GM23338 (cell line): ENCODE results near the gene WDR91. TPM values are rescaled to one million over a fixed set of nuclear protein-coding genes. Genes with fewer than 3 reads are reported as not detected.

Experiments
- ATAC-seq: fragments of 200-7000 bp; cut with Tn5 transposase; 3 replicates; pipeline ENCODE4 v1.9.1; 2020
- DNase-seq: peaks from one replicate; pipeline ENCODE4 v3.0.0-alpha.2; 2015; ENCODE audit warnings: low spot score
- H2AFZ ChIP-seq: fragments of 200-600 bp; sonication (generic); 2 replicates; pipeline ENCODE4 v1.8.0; 2016; ENCODE audit warnings: antibody characterized with exemption, mild to moderate bottlenecking, moderate library complexity
- H3F3A ChIP-seq: fragments of 200-600 bp; sonication (generic); replicated peaks from 2 replicates; pipeline ENCODE4 v1.8.0; 2017; ENCODE audit warnings: antibody characterized with exemption, mixed run types, low read depth
- H3K27ac ChIP-seq: fragments of 200-600 bp; sonication (generic); 2 replicates; pipeline ENCODE4 v1.6.1; 2016; ENCODE audit warnings: low read depth
- H3K27me3 ChIP-seq: fragments of 200-600 bp; sonication (generic); 2 replicates; pipeline ENCODE4 v1.8.0; 2016; ENCODE audit warnings: mild to moderate bottlenecking, mixed run types, moderate library complexity; ENCODE audit not compliant: insufficient read depth
- H3K36me3 ChIP-seq: fragments of 200-600 bp; sonication (generic); 2 replicates; pipeline ENCODE4 v1.8.0; 2016; ENCODE audit warnings: mild to moderate bottlenecking; ENCODE audit not compliant: insufficient read depth
- H3K4me1 ChIP-seq: fragments of 200-600 bp; sonication (generic); 2 replicates; pipeline ENCODE4 v1.8.0; 2016; ENCODE audit warnings: mild to moderate bottlenecking, moderate library complexity; ENCODE audit not compliant: insufficient read depth
- H3K4me2 ChIP-seq: fragments of 200-600 bp; sonication (generic); 2 replicates; pipeline ENCODE4 v1.7.1; 2017; ENCODE audit warnings: mixed run types
- H3K4me3 ChIP-seq: fragments of 200-600 bp; sonication (generic); 2 replicates; pipeline ENCODE4 v1.6.1; 2016; ENCODE audit warnings: mixed run types
- H3K79me2 ChIP-seq: fragments of 200-600 bp; sonication (generic); replicated peaks from 2 replicates; pipeline ENCODE4 v1.8.0; 2017; ENCODE audit warnings: mild to moderate bottlenecking; ENCODE audit not compliant: insufficient read depth
- H3K9me2 ChIP-seq: fragments of 200-600 bp; sonication (generic); 2 replicates; pipeline ENCODE4 v1.8.0; 2017; ENCODE audit not compliant: insufficient read depth
- H4K20me1 ChIP-seq: fragments of 200-600 bp; sonication (generic); replicated peaks from 2 replicates; pipeline ENCODE4 v1.8.0; 2017; ENCODE audit warnings: mild to moderate bottlenecking; ENCODE audit not compliant: insufficient read depth
- H3K27ac Mint-ChIP-seq: 2 replicates; pipeline ENCODE4 v1.8.0; 2020; ENCODE audit warnings: inconsistent platforms, mild to moderate bottlenecking, moderate library complexity, mixed read lengths
- H3K27me3 Mint-ChIP-seq: 3 replicates; pipeline ENCODE4 v1.8.0; 2022; ENCODE audit warnings: low read depth, mild to moderate bottlenecking, moderate library complexity, mixed read lengths, inconsistent platforms; ENCODE audit not compliant: insufficient read depth, poor library complexity
- H3K36me3 Mint-ChIP-seq: 3 replicates; pipeline ENCODE4 v1.8.0; 2021; ENCODE audit warnings: low read depth, mild to moderate bottlenecking, inconsistent platforms, moderate library complexity, mixed read lengths
- H3K4me1 Mint-ChIP-seq: 3 replicates; pipeline ENCODE4 v1.8.0; 2020; ENCODE audit warnings: mild to moderate bottlenecking, inconsistent platforms, mixed read lengths
- H3K4me3 Mint-ChIP-seq: 3 replicates; pipeline ENCODE4 v1.8.0; 2021; ENCODE audit warnings: moderate library complexity, mild to moderate bottlenecking, inconsistent platforms, mixed read lengths
- H3K9me3 Mint-ChIP-seq: 3 replicates; pipeline ENCODE4 v1.8.0; 2020; ENCODE audit warnings: moderate library complexity, mild to moderate bottlenecking, inconsistent platforms, mixed read lengths
- CREB1 ChIP-seq: fragments of 250-450 bp; sonication (Bioruptor Pico); IDR thresholded peaks from 2 replicates; pipeline ENCODE4 v1.5.0; 2020; ENCODE audit warnings: low read depth, mild to moderate bottlenecking, moderate library complexity
- EZH2 ChIP-seq: fragments of 200-600 bp; sonication (generic); IDR thresholded peaks from one replicate; pipeline ENCODE4 v1.8.0; 2017; ENCODE audit warnings: antibody characterized with exemption, mild to moderate bottlenecking, low read depth; ENCODE audit not compliant: unreplicated experiment
- EZH2phosphoT487 ChIP-seq: fragments of 200-600 bp; sonication (generic); IDR thresholded peaks from one replicate; pipeline ENCODE4 v1.8.1; 2018; ENCODE audit warnings: antibody characterized with exemption; ENCODE audit not compliant: unreplicated experiment
- JUNB ChIP-seq: IDR thresholded peaks from one replicate; pipeline ENCODE4 v1.6.1; 2016; ENCODE audit warnings: antibody characterized with exemption; ENCODE audit not compliant: unreplicated experiment
- NANOG ChIP-seq: IDR thresholded peaks from 2 replicates; pipeline ENCODE4 v1.6.1; 2016; ENCODE audit warnings: antibody characterized with exemption, borderline replicate concordance
- POLR2AphosphoS5 ChIP-seq: IDR thresholded peaks from 2 replicates; pipeline ENCODE4 v1.6.1; 2016; ENCODE audit warnings: antibody characterized with exemption, low read depth
- STAT1 ChIP-seq: IDR thresholded peaks from one replicate; pipeline ENCODE4 v1.6.1; 2016; ENCODE audit warnings: antibody characterized with exemption; ENCODE audit not compliant: unreplicated experiment
- ZNF114 ChIP-seq: fragments of 250-450 bp; sonication (Bioruptor Pico); IDR thresholded peaks from 2 replicates; pipeline ENCODE4 v1.5.0; 2020; ENCODE audit warnings: mild to moderate bottlenecking, moderate library complexity
- ZNF331 ChIP-seq: fragments of 250-450 bp; sonication (Bioruptor Pico); IDR thresholded peaks from 2 replicates; pipeline ENCODE4 v1.5.0; 2020; ENCODE audit warnings: low read depth, mild to moderate bottlenecking, moderate library complexity
- polyA plus RNA-seq: library from polyadenylated mRNA; unstranded; fragments of >200 nt; fragmentation: Nextera tagmentation; extraction: Ambion mirVana; gene quantifications from 2 replicates; pipeline ENCODE4 v1.2.1, GENCODE V29; 2016
- total RNA-seq: library from RNA; depleted of rRNA; stranded (reverse); fragments of >200 nt; shearing (Covaris generic); gene quantifications from 2 replicates; pipeline ENCODE4 v1.2.3, GENCODE V29; 2014
- TF ChIP-seq, protein P1 (sequence below): fragments of 250-450 bp; sonication (Bioruptor Pico); IDR thresholded peaks from 2 replicates; pipeline ENCODE4 v1.5.0; 2020; ENCODE audit warnings: mild to moderate bottlenecking, moderate library complexity
- TF ChIP-seq, protein P2 (sequence below): IDR thresholded peaks from one replicate; pipeline ENCODE4 v1.6.1; 2018; ENCODE audit warnings: antibody characterized with exemption; ENCODE audit not compliant: unreplicated experiment
- TF ChIP-seq, protein P3 (sequence below): IDR thresholded peaks from 2 replicates; pipeline ENCODE4 v1.6.1; 2016; ENCODE audit warnings: antibody characterized with exemption
- TF ChIP-seq, protein P4 (sequence below), 2 experiments: fragments of 200-600 bp in 1 of 2; sonication (generic) in 1 of 2; conservative IDR thresholded peaks; 2 replicates each; pipeline versions ENCODE4 v1.5.1 to v1.6.1; 2016 to 2017; ENCODE audit warnings: antibody characterized with exemption in 2 of 2, low read depth in 2 of 2, mild to moderate bottlenecking in 2 of 2, moderate library complexity in 1 of 2

Gene WDR91
- total and polyA plus RNA-seq, 2 experiments from 2014 or later, result 5.8 to 32.6 TPM

DNA sequence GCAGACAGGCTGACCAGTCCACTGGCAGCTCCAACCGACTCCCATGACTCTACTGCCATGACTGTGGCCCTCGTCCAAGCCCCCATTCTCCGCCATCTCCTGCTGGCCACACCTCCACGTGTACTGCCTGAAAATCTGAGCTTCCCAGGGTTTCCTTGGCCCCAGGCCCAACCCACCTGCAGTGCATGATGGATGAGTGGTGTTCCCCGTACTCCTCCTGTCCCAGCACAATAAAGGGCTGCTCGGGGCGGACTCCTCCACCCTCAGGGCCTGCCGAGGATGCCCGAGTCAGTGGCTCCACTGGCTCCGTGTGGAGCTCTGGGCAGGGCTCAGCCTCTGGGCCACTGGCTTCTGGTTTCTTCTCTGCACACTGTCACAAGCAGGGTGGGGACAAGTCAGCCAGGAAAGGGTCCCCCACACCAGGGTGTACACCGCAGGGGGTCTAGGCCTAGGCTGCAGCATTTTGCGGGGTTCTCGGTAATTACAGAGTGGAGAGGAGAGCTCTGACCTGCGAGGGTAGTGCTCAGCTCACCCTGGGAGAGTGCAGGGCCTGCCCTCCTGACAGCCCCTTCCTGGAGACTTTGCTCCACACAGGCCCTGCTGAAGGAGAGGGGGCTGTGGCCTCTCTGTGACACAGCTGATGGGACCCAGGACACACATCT is 15.2 kb downstream of the WDR91 start:
- DNase-seq (no peak), ATAC-seq (no peak)
- Histone ChIP-seq H3K27ac (no peak overlapping the region), H3K36me3 (peaks cover 7% of the 10 kb centered on the region; the same call in 1 of the 2 replicates), H2AFZ (no peak overlapping the region), H3F3A (no peaks in the 10 kb centered on the region), H4K20me1 (no peaks in the 10 kb centered on the region), H3K4me3 (no peak overlapping the region), H3K4me1 (peaks cover 10% of the 10 kb centered on the region; the same call in 1 of the 2 replicates), H3K27me3 (no peaks in the 10 kb centered on the region), H3K4me2 (no peak overlapping the region), H3K9me2 (no peaks in the 10 kb centered on the region), H3K79me2 (no peaks in the 10 kb centered on the region)
- Mint-ChIP-seq H3K27me3 (peaks cover 5% of the 10 kb centered on the region), H3K4me3 (no peak overlapping the region), H3K36me3 (peaks cover 15% of the 10 kb centered on the region; the same call in 2 of the 3 replicates), H3K9me3 (no peaks in the 10 kb centered on the region), H3K27ac (peak overlapping the region; percentile 36; the same call in 1 of the 2 replicates), H3K4me1 (peaks cover 17% of the 10 kb centered on the region)
- TF ChIP-seq, protein P1, sequence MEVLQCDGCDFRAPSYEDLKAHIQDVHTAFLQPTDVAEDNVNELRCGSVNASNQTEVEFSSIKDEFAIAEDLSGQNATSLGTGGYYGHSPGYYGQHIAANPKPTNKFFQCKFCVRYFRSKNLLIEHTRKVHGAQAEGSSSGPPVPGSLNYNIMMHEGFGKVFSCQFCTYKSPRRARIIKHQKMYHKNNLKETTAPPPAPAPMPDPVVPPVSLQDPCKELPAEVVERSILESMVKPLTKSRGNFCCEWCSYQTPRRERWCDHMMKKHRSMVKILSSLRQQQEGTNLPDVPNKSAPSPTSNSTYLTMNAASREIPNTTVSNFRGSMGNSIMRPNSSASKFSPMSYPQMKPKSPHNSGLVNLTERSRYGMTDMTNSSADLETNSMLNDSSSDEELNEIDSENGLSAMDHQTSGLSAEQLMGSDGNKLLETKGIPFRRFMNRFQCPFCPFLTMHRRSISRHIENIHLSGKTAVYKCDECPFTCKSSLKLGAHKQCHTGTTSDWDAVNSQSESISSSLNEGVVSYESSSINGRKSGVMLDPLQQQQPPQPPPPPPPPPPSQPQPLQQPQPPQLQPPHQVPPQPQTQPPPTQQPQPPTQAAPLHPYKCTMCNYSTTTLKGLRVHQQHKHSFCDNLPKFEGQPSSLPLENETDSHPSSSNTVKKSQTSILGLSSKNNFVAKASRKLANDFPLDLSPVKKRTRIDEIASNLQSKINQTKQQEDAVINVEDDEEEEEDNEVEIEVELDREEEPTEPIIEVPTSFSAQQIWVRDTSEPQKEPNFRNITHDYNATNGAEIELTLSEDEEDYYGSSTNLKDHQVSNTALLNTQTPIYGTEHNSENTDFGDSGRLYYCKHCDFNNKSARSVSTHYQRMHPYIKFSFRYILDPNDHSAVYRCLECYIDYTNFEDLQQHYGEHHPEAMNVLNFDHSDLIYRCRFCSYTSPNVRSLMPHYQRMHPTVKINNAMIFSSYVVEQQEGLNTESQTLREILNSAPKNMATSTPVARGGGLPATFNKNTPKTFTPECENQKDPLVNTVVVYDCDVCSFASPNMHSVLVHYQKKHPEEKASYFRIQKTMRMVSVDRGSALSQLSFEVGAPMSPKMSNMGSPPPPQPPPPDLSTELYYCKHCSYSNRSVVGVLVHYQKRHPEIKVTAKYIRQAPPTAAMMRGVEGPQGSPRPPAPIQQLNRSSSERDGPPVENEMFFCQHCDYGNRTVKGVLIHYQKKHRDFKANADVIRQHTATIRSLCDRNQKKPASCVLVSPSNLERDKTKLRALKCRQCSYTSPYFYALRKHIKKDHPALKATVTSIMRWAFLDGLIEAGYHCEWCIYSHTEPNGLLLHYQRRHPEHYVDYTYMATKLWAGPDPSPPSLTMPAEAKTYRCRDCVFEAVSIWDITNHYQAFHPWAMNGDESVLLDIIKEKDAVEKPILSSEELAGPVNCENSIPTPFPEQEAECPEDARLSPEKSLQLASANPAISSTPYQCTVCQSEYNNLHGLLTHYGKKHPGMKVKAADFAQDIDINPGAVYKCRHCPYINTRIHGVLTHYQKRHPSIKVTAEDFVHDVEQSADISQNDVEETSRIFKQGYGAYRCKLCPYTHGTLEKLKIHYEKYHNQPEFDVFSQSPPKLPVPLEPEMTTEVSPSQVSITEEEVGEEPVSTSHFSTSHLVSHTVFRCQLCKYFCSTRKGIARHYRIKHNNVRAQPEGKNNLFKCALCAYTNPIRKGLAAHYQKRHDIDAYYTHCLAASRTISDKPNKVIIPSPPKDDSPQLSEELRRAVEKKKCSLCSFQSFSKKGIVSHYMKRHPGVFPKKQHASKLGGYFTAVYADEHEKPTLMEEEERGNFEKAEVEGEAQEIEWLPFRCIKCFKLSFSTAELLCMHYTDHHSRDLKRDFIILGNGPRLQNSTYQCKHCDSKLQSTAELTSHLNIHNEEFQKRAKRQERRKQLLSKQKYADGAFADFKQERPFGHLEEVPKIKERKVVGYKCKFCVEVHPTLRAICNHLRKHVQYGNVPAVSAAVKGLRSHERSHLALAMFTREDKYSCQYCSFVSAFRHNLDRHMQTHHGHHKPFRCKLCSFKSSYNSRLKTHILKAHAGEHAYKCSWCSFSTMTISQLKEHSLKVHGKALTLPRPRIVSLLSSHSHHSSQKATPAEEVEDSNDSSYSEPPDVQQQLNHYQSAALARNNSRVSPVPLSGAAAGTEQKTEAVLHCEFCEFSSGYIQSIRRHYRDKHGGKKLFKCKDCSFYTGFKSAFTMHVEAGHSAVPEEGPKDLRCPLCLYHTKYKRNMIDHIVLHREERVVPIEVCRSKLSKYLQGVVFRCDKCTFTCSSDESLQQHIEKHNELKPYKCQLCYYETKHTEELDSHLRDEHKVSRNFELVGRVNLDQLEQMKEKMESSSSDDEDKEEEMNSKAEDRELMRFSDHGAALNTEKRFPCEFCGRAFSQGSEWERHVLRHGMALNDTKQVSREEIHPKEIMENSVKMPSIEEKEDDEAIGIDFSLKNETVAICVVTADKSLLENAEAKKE, result no peak
- TF ChIP-seq EZH2phosphoT487, result no peak
- no peak for TF ChIP-seq STAT1
- TF ChIP-seq NANOG, result no peak
- TF ChIP-seq CREB1 (CRISPR knock-in tag), result no peak
- TF ChIP-seq, protein P2, sequence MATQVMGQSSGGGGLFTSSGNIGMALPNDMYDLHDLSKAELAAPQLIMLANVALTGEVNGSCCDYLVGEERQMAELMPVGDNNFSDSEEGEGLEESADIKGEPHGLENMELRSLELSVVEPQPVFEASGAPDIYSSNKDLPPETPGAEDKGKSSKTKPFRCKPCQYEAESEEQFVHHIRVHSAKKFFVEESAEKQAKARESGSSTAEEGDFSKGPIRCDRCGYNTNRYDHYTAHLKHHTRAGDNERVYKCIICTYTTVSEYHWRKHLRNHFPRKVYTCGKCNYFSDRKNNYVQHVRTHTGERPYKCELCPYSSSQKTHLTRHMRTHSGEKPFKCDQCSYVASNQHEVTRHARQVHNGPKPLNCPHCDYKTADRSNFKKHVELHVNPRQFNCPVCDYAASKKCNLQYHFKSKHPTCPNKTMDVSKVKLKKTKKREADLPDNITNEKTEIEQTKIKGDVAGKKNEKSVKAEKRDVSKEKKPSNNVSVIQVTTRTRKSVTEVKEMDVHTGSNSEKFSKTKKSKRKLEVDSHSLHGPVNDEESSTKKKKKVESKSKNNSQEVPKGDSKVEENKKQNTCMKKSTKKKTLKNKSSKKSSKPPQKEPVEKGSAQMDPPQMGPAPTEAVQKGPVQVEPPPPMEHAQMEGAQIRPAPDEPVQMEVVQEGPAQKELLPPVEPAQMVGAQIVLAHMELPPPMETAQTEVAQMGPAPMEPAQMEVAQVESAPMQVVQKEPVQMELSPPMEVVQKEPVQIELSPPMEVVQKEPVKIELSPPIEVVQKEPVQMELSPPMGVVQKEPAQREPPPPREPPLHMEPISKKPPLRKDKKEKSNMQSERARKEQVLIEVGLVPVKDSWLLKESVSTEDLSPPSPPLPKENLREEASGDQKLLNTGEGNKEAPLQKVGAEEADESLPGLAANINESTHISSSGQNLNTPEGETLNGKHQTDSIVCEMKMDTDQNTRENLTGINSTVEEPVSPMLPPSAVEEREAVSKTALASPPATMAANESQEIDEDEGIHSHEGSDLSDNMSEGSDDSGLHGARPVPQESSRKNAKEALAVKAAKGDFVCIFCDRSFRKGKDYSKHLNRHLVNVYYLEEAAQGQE, result no peak
- TF ChIP-seq ZNF114 (CRISPR knock-in tag), result no peak
- TF ChIP-seq ZNF331, result no peak
- TF ChIP-seq JUNB, result no peak
- TF ChIP-seq EZH2, result no peak
- no peak for TF ChIP-seq POLR2AphosphoS5
- TF ChIP-seq, protein P3, sequence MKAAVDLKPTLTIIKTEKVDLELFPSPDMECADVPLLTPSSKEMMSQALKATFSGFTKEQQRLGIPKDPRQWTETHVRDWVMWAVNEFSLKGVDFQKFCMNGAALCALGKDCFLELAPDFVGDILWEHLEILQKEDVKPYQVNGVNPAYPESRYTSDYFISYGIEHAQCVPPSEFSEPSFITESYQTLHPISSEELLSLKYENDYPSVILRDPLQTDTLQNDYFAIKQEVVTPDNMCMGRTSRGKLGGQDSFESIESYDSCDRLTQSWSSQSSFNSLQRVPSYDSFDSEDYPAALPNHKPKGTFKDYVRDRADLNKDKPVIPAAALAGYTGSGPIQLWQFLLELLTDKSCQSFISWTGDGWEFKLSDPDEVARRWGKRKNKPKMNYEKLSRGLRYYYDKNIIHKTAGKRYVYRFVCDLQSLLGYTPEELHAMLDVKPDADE, result no peak
- TF ChIP-seq, protein P4, sequence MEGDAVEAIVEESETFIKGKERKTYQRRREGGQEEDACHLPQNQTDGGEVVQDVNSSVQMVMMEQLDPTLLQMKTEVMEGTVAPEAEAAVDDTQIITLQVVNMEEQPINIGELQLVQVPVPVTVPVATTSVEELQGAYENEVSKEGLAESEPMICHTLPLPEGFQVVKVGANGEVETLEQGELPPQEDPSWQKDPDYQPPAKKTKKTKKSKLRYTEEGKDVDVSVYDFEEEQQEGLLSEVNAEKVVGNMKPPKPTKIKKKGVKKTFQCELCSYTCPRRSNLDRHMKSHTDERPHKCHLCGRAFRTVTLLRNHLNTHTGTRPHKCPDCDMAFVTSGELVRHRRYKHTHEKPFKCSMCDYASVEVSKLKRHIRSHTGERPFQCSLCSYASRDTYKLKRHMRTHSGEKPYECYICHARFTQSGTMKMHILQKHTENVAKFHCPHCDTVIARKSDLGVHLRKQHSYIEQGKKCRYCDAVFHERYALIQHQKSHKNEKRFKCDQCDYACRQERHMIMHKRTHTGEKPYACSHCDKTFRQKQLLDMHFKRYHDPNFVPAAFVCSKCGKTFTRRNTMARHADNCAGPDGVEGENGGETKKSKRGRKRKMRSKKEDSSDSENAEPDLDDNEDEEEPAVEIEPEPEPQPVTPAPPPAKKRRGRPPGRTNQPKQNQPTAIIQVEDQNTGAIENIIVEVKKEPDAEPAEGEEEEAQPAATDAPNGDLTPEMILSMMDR (conservative IDR thresholded peaks at IDR 0.05; ENCODE audit: low read depth in 2 of 2), result no peak
